B cell (primary cell): ENCODE data around the gene PCDH1. TPM values are rescaled to one million over a fixed set of nuclear protein-coding genes. Genes with fewer than 3 reads are reported as not detected.

ENCODE experiments used
- ATAC-seq: fragments of 200-7000 bp; cut with Tn5 transposase; one replicate; pipeline ENCODE4 v1.10.0; 2021; ENCODE audit warnings: low read depth, mild to moderate bottlenecking, moderate number of reproducible peaks, moderate library complexity
- CTCF ChIA-PET: fragments of 350-600 bp; sonication (Branson Sonifier 250); formaldehyde crosslinking; loops from one replicate; lab custom pipeline; 2021; ENCODE audit warnings: antibody characterized with exemption, inconsistent platforms; lab: Charles Lee
- POLR2A ChIA-PET: fragments of 350-600 bp; sonication (Branson Sonifier 250); formaldehyde crosslinking; loops from one replicate; lab custom pipeline; 2021; ENCODE audit warnings: antibody characterized with exemption; lab: Charles Lee
- DNase-seq: peaks from one replicate; pipeline ENCODE4 v3.0.0; 2013
- H2AFZ ChIP-seq: 2 replicates; pipeline ENCODE4 v1.6.1; 2012; ENCODE audit warnings: mild to moderate bottlenecking, low read depth, low read length; ENCODE audit not compliant: insufficient read depth, poor library complexity, severe bottlenecking
- H3K27ac ChIP-seq, 2 donors: 1 replicate in 1 of 2; 2 replicates in 1 of 2; pipeline ENCODE4 v1.5.1; 2012 to 2013; ENCODE audit warnings: low read length in 2 of 2, mild to moderate bottlenecking in 2 of 2, moderate library complexity in 1 of 2
- H3K27me3 ChIP-seq, 4 experiments: fragments of 200-600 bp in 1 of 4; sonication (generic) in 1 of 4; replicated peaks in 1 of 4; 1 replicate in 2 of 4; 2 replicates in 2 of 4; pipeline versions ENCODE4 v1.6.1 to v1.7.0; 2013 to 2016; ENCODE audit warnings: low read length in 3 of 4, mild to moderate bottlenecking in 2 of 4, mixed read lengths in 1 of 4, moderate library complexity in 1 of 4; ENCODE audit not compliant: insufficient read depth in 4 of 4, control insufficient read depth in 3 of 4; ENCODE audit errors: control extremely low read depth in 1 of 4
- H3K36me3 ChIP-seq, 2 experiments: replicated peaks in 1 of 2; 1 replicate in 1 of 2; 2 replicates in 1 of 2; pipeline versions ENCODE4 v1.6.1 to v1.7.1; 2013; ENCODE audit warnings: low read length in 1 of 2; ENCODE audit not compliant: insufficient read depth in 2 of 2, control insufficient read depth in 1 of 2; ENCODE audit errors: control extremely low read depth in 1 of 2, extremely low read depth in 1 of 2
- H3K4me1 ChIP-seq, 2 donors: fragments of 200-600 bp in 1 of 2; sonication (generic) in 1 of 2; 1 replicate in 1 of 2; 2 replicates in 1 of 2; pipeline versions ENCODE4 v1.5.1 to v1.6.1; 2013 to 2017; ENCODE audit warnings: low read length in 2 of 2; ENCODE audit not compliant: control insufficient read depth in 2 of 2, insufficient read depth in 2 of 2
- H3K4me2 ChIP-seq: replicated peaks from 2 replicates; pipeline ENCODE3; 2012; ENCODE audit warnings: mild to moderate bottlenecking, low read depth, low read length; ENCODE audit not compliant: poor library complexity, severe bottlenecking
- H3K4me3 ChIP-seq, 5 experiments: fragments of 200-600 bp in 1 of 5; sonication (generic) in 1 of 5; 1 replicate in 3 of 5; 2 replicates in 2 of 5; pipeline versions ENCODE4 v1.5.1 to v1.7.0; 2011 to 2016; ENCODE audit warnings: low read length in 4 of 5, mild to moderate bottlenecking in 4 of 5, low read depth in 2 of 5, control low read depth in 1 of 5, moderate library complexity in 1 of 5; ENCODE audit not compliant: insufficient read depth in 1 of 5; ENCODE audit errors: control extremely low read depth in 1 of 5, extremely low read depth in 1 of 5
- H3K79me2 ChIP-seq: fragments of 200-600 bp; sonication (generic); one replicate; pipeline ENCODE4 v1.6.0; 2016; ENCODE audit warnings: low read length; ENCODE audit not compliant: control insufficient read depth, insufficient read depth
- H3K9ac ChIP-seq: fragments of 200-600 bp; sonication (generic); 2 replicates; pipeline ENCODE4 v1.6.1; 2017; ENCODE audit warnings: mild to moderate bottlenecking, low read length, moderate library complexity
- H3K9me3 ChIP-seq, 3 donors: one replicate each; pipeline versions ENCODE4 v1.6.1 to v1.7.1; 2013; ENCODE audit warnings: low read length in 2 of 3; ENCODE audit not compliant: control insufficient read depth in 2 of 3, insufficient read depth in 1 of 3; ENCODE audit errors: control extremely low read depth in 1 of 3
- H4K20me1 ChIP-seq: 2 replicates; pipeline ENCODE4 v1.6.0; 2012; ENCODE audit warnings: mild to moderate bottlenecking, low read length; ENCODE audit not compliant: insufficient read depth, control insufficient read depth, poor library complexity, severe bottlenecking
- H3K27ac Mint-ChIP-seq: one replicate; pipeline ENCODE4 v1.8.0; 2021; ENCODE audit warnings: mixed read lengths
- H3K27me3 Mint-ChIP-seq: one replicate; pipeline ENCODE4 v1.8.0; 2021; ENCODE audit warnings: mixed read lengths
- H3K4me1 Mint-ChIP-seq: one replicate; pipeline ENCODE4 v1.8.0; 2021; ENCODE audit warnings: mixed read lengths
- H3K4me3 Mint-ChIP-seq: one replicate; pipeline ENCODE4 v1.8.0; 2021; ENCODE audit warnings: mixed read lengths
- H3K9me3 Mint-ChIP-seq: one replicate; pipeline ENCODE4 v1.8.0; 2022; ENCODE audit warnings: mixed read lengths; ENCODE audit not compliant: insufficient read depth
- EZH2 ChIP-seq: IDR thresholded peaks from 2 replicates; pipeline ENCODE4 v1.6.1; 2012; ENCODE audit warnings: borderline replicate concordance, low read depth, mild to moderate bottlenecking, moderate library complexity, low read length; ENCODE audit not compliant: insufficient read depth, poor library complexity, severe bottlenecking
- WGBS: methylation state at CpG from one replicate; pipeline ENCODE4 v1.1.5; 2013; ENCODE audit warnings: missing lambda C conversion rate; ENCODE audit not compliant: insufficient coverage; 5-methylcytosine and 5-hydroxymethylcytosine counted together
- intact Hi-C: fragments of 100-400 bp; cut with micrococcal nuclease; formaldehyde crosslinking; loops from one replicate; pipeline ENCODE4 v1.10.0; 2022
- polyA plus RNA-seq: library from polyadenylated mRNA; depleted of rRNA; stranded (reverse); fragments of >200 nt; gene quantifications from 2 replicates; pipeline ENCODE4 v1.2.3, GENCODE V29; 2012
- total RNA-seq, 2 donors: library from RNA; stranded (reverse); fragments of 120-200 nt in 1 of 2; gene quantifications; 1 replicate in 1 of 2; 2 replicates in 1 of 2; pipeline versions ENCODE4 v1.2.3 to v1.2.4, GENCODE V29; 2013 to 2022
- TF ChIP-seq, protein P1 (sequence below): fragments of 200-600 bp; IDR thresholded peaks from one replicate; pipeline ENCODE4 v1.8.0; 2022; ENCODE audit warnings: antibody characterized with exemption, mild to moderate bottlenecking

Gene PCDH1
- total and polyA plus RNA-seq, 2 donors (not counting 1 experiment from before 2014, with no cell fraction given), result 0.06 TPM; not detected in 1

- CTCF ChIA-PET, result interaction anchor here (1.0 to 3.8 kb wide), 9 partner anchors 10 to 249 kb away, joined by 3 to 16 read pairs (median 5); partner anchors contain the start of genes DELE1, PCDH1 and RNF14
- H3K27me3 Mint-ChIP-seq, result peaks cover 11% of the 10 kb centered on the region
- ATAC-seq (no peak), DNase-seq (peak; percentile 21)
- POLR2A ChIA-PET, result interaction anchor here (1.0 to 1.5 kb wide), 3 partner anchors 10 to 56 kb away, joined by 3 to 4 read pairs (median 4); partner anchors contain the start of genes DELE1 and RNF14
- H3K4me1 Mint-ChIP-seq, result peaks cover 38% of the 10 kb centered on the region
- H3K9me3 ChIP-seq, result no peaks in the 10 kb centered on the region
- no peak overlapping the region for H3K27ac ChIP-seq
- H3K4me3 ChIP-seq, result peak overlapping the region; percentile 32 to 56 (median 50)
- H3K9me3 Mint-ChIP-seq, result no peaks in the 10 kb centered on the region
- H4K20me1 ChIP-seq, result no peaks in the 10 kb centered on the region
- intact Hi-C loops, result loop anchor here (1.0 kb wide), 1 partner anchor 10 kb away; the partner anchor contains the start of gene DELE1
- H3K4me2 ChIP-seq, result peak overlapping the region; percentile 77
- peak overlapping the region; percentile 66 for H3K4me3 Mint-ChIP-seq
- H3K79me2 ChIP-seq, result no peaks in the 10 kb centered on the region
- no peak for TF ChIP-seq EZH2
- TF ChIP-seq, protein P1, sequence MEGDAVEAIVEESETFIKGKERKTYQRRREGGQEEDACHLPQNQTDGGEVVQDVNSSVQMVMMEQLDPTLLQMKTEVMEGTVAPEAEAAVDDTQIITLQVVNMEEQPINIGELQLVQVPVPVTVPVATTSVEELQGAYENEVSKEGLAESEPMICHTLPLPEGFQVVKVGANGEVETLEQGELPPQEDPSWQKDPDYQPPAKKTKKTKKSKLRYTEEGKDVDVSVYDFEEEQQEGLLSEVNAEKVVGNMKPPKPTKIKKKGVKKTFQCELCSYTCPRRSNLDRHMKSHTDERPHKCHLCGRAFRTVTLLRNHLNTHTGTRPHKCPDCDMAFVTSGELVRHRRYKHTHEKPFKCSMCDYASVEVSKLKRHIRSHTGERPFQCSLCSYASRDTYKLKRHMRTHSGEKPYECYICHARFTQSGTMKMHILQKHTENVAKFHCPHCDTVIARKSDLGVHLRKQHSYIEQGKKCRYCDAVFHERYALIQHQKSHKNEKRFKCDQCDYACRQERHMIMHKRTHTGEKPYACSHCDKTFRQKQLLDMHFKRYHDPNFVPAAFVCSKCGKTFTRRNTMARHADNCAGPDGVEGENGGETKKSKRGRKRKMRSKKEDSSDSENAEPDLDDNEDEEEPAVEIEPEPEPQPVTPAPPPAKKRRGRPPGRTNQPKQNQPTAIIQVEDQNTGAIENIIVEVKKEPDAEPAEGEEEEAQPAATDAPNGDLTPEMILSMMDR, result no peak
- WGBS, result 14% methylated on average over 8 of the region's 16 CpGs
- peaks cover 24 to 32% of the 10 kb centered on the region in 2 donors for H3K4me1 ChIP-seq
- H2AFZ ChIP-seq, result peak overlapping the region; percentile 88
- H3K9ac ChIP-seq, result peak overlapping the region; percentile 58
- peaks cover 0 to 6% (median 3%) of the 10 kb centered on the region in 4 experiments for H3K27me3 ChIP-seq
- no peaks in the 10 kb centered on the region for H3K36me3 ChIP-seq
- peak overlapping the region; percentile 28 for H3K27ac Mint-ChIP-seq
These were observed 35.5 kb upstream of the PCDH1 start for GRCh38 chr5:141913560-141914198.

- Histone ChIP-seq H2AFZ (no peak overlapping the region), H3K9me3 (peaks cover 0 to 2% (median 2%) of the 10 kb centered on the region in 3 donors), H3K36me3 (no peaks in the 10 kb centered on the region), H3K4me2 (no peak overlapping the region), H4K20me1 (no peaks in the 10 kb centered on the region), H3K4me1 (peaks cover 14 to 16% of the 10 kb centered on the region in 2 donors), H3K4me3 (no peak overlapping the region), H3K27me3 (peaks cover 0 to 6% (median 3%) of the 10 kb centered on the region in 4 experiments), H3K27ac (no peak overlapping the region), H3K9ac (no peak overlapping the region), H3K79me2 (no peaks in the 10 kb centered on the region)
- H3K27me3 Mint-ChIP-seq, result peaks cover 12% of the 10 kb centered on the region
- DNase-seq, result no peak
- POLR2A ChIA-PET, result interaction anchor here (0.6 kb wide), 1 partner anchor 61 kb away, joined by 8 read pairs; no protein-coding TSS in a partner anchor
- WGBS, result 93% methylated on average over 2 of the region's 2 CpGs
- no peak for TF ChIP-seq EZH2
- TF ChIP-seq, protein P1, result no peak
- H3K4me1 Mint-ChIP-seq, result peaks cover 18% of the 10 kb centered on the region
- CTCF ChIA-PET, result no interaction called here
- no peak overlapping the region for H3K4me3 Mint-ChIP-seq
- intact Hi-C loops, result no loop called here
- ATAC-seq, result no peak
- H3K27ac Mint-ChIP-seq, result no peak overlapping the region
- H3K9me3 Mint-ChIP-seq, result no peaks in the 10 kb centered on the region
These were observed 32.1 kb upstream of the PCDH1 start for GRCh38 chr5:141910271-141910673.
